HG02852 (cell line): Measurements from ENCODE around the gene ZNF697.

Source experiments
- ATAC-seq: cut with Tn5 transposase; IDR thresholded peaks from one replicate; pipeline ENCODE4 v1.9.1; 2021; ENCODE audit warnings: mild to moderate bottlenecking, moderate library complexity; ENCODE audit not compliant: unreplicated experiment

The ZNF697 gene

DNA sequence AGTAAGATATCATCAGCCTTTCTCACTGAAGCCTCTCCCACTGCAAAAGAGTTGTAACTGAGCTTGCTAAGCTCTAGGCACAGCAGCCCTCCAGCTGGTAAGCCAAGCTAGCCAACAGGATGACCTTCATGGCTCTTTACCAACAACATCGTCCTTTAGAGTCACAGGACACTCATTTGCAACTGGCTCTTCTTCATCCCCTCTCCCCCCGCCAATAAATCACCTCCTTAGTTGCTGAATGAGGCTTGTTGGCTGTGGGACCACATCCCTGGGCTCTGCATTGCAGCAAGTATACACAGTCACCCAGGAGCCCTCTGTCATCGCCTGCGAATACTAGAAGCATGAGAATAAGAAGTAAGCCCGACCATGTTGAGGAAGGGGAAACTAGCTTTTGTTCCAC lies 16.0 kb upstream of the ZNF697 start:
- no peak for ATAC-seq

GRCh38 chr1:119662034-119662437 lies 14.0 kb upstream of the ZNF697 start:
- ATAC-seq = peak; percentile 81

GRCh38 chr1:119660253-119661083 lies 12.4 kb upstream of the ZNF697 start:
- no peak for ATAC-seq

GRCh38 chr1:119659628-119660027 lies 11.6 kb upstream of the ZNF697 start:
- ATAC-seq = no peak

- peak; percentile 65 for ATAC-seq
Observed at GRCh38 chr1:119656410-119656955, 8.4 kb upstream of the ZNF697 start.

DNA sequence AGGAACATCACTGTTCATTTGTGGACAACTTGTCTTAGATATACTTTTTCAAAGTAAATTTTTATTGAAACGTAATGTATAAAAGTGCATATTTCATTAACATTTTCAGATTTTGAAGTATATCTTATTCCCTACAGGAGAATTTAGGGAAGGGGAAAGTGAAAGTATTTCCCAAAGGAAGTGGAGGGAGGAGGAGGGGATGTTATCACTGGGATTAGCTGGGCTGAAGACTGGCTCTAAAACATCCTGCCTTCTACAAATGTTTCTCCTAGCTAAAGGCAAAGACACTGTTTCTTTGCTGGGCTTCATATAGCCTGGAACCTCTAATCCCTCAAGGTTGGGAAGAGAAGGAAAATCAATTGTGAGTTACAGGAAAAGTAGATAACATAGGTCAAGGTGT lies 7.1 kb upstream of the ZNF697 start:
- ATAC-seq = no peak

GRCh38 chr1:119653839-119654170 lies 5.7 kb upstream of the ZNF697 start:
- no peak for ATAC-seq

DNA sequence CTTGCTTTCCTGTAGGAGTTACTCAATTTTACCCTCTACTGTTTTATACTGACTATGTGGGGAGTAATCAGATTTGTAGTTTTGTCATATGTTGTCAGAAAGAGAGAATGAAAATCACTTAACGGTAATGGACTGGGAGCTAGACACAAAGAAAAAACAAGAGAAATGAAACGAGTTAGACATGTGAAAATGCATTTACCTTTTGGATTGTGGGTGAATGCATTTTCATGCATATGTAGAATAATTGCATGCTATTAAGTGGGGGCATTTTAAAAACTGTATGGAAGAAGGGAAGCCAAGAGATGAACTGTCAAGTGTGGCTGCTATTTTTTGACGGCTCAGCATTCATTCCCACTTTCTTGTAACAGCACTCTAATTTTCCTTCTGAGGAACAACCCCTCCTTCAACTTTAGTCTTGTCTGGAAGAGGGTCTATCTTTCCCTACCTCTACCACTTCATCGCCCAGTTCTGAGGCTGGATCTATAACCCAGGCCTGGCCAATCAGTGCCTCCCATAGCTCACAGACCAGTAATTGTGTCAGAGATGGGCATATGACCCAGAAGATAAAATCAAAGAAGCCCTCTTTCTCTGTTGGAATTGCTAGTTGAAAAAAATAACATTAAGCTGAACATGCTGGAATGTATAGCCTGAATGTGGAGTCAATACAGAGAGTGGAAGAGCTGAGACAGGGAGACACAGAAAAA lies 5.2 kb upstream of the ZNF697 start:
- no peak for ATAC-seq

- ATAC-seq = no peak
Observed at GRCh38 chr1:119652587-119652986, 4.5 kb upstream of the ZNF697 start.

DNA sequence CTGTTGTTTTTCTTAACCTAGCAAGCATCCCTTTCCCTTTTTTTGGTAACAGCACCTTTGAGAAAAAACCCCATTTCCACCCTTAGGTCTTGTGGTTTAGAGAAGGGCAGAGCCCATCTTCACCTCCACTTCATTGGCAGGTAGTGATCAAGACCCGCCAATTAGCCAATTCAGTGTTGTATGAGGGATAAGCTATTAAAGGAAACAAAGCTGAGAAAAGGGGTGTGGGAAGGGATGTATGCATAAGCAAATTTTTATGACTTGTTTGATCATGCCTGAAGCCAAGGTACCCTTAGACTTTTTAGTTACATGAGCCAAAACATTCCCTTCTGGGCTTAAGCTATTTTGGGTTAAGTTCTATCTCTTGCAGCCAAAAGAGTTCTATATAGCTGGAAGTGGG lies 3.6 kb upstream of the ZNF697 start:
- no peak for ATAC-seq

- ATAC-seq = no peak
Observed at GRCh38 chr1:119651133-119651532, 3.1 kb upstream of the ZNF697 start.

DNA sequence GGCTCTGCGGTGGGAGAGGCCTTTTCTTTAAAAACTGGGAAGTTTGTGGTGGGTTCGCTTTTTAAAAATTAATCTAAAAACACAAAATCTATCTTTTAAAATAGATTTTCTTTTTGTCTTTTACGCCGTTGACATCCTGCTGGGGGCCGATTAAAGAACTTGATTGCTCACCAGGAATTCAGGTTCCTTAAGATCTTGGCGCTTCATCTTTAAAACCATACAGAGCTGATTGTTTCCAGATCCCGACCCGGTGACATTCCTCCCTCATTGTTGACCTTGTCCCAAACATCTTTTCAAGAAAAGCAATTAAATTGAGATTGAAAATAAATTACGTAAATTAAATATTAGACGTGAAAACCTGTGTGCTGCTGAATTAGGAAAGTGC lies 546 bp upstream of the ZNF697 start:
- no peak for ATAC-seq

DNA sequence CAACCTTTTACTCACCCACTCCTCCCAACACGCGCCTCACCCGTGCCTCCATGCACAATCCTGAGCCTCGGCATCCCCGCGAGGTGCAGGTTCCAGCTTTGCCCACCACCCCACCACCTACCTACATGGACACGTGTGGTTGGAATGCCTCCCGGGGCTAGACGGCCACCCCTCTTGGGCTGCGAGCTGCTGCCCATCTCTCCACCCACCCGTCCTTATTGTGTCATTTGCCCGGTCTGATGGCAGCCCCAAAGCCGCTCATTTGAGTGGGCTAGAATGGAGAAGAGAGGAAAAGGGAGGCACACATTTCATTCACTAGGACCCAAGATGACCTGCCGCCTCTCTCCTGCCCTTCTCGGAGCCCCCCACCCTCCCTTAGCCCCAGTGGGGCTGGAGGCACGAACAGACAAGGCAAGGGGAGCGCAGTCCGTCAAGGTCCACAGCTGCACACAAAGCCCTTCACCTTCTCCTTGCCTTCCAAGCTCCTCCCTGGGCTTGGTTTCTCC lies 785 bp downstream of the ZNF697 start:
- peak; percentile 2 for ATAC-seq

DNA sequence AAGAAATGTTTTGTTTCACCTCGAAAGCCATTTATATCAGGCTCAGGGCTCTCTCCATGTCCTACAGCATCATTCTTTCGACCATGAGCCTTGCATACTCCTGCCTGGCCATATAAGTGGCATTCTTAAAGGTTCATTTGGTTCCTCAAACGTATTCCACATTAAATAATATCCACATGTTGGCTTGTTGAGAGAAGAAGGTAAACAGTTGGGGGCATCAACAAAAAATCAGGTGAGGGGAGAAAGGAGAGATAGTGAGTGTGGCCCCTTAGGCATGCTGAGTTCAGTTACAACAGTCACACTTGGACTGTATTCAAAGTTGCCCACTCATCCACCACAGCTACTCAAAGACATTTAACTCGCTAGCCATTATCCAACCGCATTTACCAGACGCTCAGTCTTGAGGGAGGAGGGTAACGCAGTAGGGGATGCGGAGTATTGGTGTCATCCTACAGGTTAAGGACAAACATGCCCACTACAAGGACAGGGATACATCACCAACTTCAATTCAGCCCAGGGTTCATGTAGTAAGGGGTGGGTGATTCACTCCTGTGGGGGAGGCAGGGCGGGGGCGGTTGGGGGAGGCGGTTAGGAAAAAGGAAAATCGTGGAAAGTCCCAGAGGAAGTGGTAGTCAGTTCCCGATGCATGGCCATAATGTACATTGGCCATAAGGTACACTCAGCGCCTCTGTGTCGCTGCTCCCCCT lies 1.4 kb downstream of the ZNF697 start:
- ATAC-seq = no peak

DNA sequence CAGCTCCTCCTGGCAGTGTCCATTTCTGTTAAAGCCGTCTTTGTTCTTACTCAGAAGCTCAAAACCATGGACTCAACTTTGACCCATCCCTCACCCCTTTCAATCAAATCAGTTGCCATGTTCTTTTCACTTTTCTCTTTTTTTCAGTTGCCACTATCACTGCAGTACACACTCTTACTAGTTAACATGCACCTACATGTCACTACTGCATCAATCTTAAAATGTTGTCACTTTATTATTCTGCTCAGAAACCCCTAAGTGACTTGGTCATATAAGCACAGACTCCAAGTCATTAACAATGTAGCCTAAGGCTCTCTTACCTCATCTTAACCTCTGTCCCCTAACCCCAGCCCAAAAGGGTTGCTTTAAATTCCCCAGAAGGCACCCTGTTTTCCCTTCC lies 9.0 kb downstream of the ZNF697 start:
- no peak for ATAC-seq

- no peak for ATAC-seq
Observed at GRCh38 chr1:119637710-119638109, 10.4 kb downstream of the ZNF697 start.

- no peak for ATAC-seq
Observed at GRCh38 chr1:119636491-119637089, 11.5 kb downstream of the ZNF697 start.

DNA sequence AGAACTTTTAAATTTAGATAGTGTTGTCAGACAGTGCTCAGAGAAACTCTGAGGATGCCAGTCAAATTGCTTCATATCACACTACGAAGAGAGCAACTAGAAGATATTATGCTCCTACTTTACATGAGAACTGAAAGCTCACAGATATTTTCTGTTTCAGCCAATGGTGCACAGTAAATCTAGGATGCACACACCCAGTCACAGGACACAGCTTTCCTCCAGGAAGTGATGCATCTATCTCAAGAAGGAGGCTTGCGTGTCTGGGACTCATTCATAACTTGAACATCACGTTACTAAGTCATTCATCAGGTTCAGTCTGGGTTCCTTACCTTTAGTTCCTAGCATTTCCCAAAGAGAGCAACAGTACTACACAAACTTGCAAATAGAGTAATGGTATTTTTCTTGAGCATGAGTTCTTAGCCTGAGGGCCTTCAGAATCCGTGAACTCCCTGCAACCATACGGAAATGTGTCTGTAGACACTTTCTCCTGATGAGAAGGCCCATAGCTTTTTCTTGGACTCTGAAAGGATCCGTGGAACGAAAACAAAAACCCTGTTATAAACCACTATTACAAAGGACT lies 12.2 kb downstream of the ZNF697 start:
- ATAC-seq = peak; percentile 88

DNA sequence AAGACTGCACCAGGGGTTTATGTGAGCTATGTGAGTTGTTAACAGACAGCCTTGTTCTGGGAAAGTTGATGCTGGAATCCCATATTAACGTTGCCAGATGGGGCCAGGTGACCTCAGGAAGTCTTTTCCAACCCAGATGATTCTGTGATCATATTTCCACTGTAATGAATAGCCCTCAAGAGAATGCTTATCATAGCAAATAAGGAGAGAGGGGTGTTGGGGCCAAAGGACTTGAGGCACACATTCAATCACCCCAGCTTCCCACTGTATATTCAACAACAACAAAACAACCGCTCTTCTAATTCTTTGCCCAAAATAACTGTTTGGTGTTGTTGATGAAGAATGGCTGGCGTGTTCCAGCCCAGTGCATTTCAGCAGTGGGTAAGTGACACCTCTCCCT lies 14.1 kb downstream of the ZNF697 start:
- ATAC-seq = no peak

DNA sequence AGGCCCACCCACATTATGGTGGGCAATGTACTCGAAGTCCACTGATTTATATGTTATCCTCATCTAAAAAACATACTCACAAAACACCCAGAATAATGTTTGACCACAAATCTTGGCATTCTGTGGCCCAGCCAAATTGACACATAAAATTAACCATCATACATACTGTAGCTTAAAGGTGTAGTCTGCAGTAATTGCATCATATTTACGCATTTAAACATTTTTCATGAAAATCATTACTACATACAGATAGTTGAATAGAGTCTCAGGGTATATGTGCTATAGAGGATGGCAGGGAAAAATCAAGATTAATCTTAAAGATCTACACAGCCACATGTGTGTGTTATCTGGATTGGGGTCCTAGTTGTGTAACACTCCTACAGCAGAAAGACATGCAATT lies 14.5 kb downstream of the ZNF697 start:
- ATAC-seq = no peak

DNA sequence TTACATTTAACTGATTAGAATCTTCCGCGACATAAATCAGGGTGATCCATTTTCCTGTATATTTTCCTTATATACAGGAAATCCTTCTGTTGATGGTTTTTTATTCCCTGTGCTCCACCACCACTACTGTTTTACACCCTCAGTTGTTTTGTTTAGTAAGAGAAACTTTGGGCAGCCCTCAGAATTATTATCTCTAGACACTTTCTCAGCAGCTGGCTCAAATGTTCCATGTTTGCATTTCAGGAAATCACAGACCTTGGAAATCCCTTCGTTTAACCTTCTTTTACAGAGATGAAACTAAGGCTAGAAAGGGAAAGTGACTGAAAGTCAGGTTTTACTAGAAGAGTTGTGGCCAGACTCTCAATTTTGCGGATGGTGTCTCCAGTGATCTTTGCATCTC lies 15.2 kb downstream of the ZNF697 start:
- no peak for ATAC-seq
